HG03342 (cell line): ENCODE measurements around the gene SLC49A4.

ENCODE experiments used
- ATAC-seq: cut with Tn5 transposase; IDR thresholded peaks from one replicate; pipeline ENCODE4 v1.9.1; 2021; ENCODE audit warnings: mild to moderate bottlenecking, moderate library complexity; ENCODE audit not compliant: unreplicated experiment

SLC49A4 gene

DNA sequence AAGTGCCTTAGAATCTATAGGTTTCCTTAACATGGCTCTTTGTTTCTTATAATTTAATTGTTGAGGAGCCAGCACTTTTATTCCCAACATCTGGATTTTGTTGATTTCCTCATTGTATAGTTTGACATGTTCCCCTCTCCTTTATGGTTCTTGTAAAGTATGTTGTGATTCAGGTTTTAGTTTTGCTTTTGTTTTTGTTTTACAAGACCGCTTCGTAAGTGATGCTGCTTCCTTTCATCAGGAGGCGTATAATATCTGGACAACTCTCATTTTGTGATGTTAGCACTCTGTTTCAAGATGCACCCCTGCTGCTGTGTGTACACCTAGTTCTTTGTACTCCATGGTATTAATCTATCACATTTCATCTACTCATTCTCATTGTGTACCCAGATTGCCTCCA, 48.7 kb downstream of the SLC49A4 start:
- no peak for ATAC-seq

DNA sequence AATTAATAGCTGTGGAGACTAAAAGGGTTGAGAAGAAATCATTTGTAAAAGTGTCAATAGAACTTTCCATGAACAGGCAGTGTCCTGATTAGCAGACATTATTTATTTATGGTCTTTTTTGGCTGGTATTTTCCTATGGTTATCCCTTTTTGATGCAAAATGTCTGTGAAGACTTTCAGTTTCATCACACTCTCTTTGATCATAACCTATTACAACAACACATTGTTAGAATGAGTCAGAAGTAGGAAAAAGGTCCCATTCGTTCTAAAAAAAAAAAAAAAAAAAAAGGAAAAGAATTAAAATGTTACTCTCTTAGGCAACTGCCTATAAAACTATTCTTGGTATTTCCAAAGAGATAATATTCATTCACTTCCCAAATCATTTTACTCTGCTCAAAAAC, 62.1 kb downstream of the SLC49A4 start:
- ATAC-seq = no peak

DNA sequence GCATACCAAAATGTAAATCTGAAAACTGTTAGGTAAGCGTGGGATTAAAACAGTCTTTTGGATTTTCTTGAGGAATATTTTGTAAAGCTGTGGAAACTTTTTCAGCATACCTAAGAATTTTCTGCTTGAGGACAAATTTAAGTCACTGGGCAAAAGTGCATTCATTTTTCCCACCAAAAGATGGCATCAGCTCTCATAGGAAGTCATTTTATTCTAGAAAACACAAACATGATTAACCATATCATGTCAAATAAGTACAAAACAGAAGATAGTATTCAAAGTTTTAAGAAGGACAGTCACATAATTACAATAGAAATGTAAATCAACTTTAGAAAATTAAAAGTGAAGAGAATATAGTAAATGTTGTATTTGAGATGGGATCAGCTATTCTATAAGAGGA, 63.5 kb downstream of the SLC49A4 start:
- ATAC-seq = no peak

DNA sequence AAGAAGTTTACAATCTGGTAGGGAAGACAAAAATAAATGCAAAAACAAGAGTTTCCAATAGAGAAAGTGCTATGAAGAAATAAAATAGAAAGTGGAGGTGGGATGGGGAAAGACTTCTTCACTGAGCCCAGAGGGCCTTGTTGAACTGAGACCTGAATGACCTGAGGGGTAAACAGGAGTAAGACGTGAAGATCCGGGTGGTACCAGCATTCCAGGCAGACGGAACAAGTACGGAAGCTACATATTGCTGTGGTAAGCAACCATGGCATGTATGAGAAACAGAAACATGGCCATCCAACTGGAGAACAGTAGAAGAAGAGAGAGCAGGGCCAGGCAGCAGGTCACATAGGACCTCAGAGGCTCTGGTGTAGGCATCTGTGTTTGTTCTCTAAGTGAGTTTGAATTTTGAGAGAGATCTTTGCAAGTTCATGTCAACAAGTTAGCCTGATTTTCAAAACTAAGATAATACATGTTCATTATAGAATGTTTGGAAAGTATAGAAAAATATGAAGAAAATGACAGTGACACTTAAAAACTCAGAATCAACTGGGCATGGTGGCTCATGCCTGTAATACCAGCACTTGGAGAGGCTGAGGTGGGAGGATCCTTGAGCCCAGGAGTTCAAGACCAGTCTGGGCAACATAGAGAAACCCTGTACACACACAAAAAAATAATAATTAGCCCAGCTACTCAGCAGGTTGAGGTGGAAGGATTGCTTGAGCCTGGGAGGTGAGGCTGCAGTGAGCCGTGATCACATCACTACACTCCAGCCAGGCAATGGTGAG, 64.3 kb downstream of the SLC49A4 start:
- no peak for ATAC-seq

DNA sequence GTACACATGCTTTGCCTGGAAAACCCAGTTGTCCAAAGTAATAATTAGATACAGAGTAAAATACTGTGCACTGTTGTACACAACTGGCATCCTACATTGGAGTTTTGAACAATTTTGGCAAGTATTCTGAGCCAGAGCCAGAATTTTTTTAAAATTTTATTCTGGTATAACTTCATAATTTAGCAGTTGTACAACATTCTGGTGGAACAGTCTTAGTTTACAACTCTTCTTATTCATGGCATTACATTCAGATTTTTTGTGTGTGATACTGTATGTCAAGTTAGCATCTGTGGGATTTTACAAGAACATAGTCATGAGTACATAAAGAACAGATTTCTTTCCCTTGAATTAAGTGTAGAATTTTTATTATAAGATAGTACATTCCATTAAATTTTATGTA, 67.5 kb downstream of the SLC49A4 start:
- ATAC-seq = no peak

DNA sequence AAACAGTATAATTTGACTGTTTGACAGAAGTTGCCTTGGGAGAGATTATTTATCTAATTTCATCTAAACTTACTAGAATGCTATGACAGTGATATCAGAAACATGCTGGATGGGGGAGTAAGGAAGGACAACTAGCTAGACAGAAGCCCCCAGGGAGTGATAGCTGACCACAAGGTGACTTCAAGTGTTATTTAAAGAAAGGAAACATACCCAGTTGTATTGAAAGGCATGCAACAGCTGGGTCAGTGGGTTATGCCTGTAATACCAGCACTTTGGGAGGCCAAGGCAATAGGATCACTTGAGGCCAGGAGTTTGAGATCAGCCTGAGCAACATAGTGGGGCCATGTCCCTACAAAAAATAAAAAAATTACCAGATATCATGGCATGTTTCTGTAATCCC, 69.6 kb downstream of the SLC49A4 start:
- no peak for ATAC-seq

DNA sequence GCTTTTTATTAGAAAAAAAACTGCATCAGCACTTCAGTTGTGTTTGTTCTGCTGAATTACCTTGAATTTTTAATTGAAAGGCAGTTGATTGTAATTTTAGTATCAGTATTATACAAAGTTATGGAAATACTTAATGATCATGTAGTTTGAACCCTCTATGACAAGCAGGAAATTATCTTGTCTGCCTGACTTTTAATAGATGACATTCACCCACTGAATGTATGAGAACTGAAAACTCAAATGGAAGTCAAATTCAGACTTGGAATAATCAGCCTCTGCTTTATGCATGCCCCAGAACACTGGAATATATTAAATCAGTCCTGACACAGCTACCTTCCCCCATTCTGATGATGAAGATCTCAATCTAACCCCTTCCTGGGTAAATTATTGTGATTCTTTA, 73.5 kb downstream of the SLC49A4 start:
- no peak for ATAC-seq

DNA sequence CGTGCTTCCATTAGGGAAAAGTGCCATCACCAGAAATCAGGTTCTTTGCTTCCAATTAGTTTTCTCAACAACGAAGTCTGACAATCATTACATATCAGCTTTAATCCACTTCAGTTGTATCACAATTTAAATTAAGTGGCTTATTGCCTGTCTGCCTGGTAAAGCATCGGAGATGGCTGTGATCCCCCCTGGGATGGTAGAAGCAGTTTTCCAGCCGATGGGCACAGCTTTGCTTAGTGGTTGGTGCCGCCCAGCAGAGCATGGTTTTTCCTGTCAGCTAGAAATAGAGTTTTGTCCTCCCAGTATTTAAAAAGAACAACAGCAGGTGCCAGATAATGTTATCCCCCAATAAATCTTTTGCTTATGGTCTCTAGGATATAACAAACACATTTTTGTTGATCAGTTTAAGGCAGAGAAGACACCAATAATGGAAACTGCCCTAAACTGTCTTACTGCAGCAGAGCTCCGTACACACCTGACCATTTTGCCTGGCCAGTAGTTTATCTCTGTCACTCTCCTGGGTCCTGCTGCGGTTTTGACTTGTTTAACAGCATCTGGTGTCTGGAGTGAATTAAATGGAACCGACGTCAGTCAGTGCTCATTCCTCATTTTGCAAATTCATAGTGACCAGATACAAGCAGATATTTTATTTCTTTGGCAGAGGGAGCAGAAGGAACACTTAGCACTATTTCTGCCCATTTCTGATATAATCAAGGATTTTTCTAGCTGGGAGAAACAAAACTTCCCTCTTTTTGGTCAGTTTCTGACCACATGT, 79.1 kb downstream of the SLC49A4 start:
- no peak for ATAC-seq

DNA sequence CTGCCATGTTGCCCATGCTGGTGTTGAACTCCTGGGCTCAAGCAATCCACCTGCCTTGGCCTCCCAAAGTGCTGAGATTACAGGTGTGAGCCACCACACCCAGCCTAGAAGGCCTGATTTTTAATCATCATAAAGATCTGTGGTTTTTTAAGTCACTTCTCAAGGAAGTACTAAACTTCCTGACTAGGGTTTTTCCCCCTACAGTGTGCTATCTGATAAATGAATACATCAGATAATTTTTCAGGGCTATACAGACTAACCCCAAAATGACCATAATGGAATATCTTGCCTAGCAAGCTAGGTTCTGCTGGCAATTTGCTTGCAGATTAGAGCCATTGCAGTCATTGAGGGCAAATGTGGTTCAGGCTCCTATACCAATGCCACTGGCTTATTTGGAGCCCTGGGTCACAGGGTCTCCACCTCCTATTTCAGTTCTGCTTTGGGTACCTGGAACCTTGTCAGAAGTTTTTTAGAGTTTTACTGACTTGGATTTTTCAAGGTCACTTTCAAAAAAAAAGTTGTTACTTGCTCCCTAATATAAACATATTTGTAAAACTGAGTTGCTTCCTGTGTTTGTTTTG, 80.8 kb downstream of the SLC49A4 start:
- ATAC-seq = no peak

DNA sequence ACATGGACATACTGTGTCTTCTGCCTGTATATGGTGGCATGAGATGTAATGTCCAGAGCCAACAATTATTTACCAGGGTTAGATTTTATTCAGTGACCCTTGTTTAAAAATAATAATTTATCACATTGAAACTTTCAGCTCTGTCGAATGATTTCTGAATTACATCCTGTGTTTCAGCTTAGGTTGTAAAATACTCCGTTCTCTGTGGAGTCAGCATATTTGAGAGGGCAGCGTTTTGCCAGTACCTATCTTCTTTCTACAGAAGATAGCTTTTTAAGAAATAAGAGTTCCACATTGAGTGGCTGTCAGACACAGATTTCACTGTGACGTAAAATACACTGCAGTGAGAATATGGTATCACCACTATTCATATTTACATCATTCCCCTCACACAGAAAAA, 85.3 kb downstream of the SLC49A4 start:
- no peak for ATAC-seq

DNA sequence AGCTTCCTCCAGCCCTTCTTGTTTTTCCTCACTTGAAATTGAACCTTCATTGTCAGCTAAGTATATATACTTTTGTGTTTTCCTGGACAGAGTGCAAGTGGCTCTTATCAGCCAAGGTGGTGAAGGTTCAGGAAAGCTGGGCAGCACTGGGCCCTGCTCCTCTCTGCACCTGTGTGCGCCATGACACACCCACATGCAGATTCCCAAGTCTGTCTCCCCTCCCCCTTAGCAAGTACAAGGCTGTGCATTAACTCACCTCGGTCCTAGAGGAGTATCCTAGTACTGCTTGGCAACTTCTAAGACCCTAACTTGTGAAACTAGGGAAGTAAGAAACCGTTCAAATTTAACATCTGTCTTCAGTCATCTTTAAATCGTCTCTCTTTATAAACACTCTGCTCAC, 85.8 kb downstream of the SLC49A4 start:
- ATAC-seq = no peak

DNA sequence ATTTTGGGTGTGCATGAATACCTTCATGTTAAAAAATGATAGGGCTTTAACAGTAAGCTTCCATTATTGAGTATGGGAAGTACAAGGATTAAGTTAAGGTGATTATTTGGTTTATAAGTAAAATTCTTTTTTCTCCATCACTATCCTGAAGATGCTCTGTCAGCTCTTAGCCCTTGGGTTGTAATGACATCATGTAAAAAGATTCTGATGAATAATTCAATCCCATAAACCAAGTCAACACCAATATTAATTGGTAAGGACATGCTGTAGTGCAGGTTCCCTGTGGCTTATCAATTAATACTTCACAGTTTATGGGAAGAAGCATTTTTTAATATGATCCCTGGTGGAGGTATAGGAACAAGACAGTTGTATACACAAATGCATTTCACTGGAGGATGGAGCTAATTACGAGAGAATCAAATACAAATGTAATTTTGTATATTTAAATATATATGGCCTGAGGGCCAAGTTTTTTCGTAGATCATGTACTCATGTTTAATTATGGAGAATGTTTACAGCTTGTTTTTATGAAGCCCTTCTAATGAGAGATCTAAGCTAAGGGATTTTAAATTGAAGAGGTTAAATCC, 87.6 kb downstream of the SLC49A4 start:
- no peak for ATAC-seq

DNA sequence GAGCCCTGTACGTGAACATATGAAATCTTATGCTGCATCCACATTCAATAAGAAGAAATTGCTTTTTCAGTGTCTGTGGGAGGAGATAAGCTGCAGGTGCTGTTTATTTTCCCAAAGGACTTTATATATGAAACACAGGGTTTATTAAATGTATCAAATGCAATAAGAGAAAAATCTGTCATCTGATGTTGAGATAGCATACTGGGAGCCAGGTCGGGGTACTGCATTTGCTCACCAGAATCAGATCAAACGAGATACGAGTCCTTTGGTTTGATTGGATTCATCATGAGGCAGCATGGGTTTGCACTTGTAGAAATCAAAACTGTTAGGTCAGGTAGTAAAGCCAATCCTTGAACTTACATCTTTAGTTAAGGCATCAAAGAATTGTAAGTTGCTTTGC, 91.4 kb downstream of the SLC49A4 start:
- no peak for ATAC-seq

DNA sequence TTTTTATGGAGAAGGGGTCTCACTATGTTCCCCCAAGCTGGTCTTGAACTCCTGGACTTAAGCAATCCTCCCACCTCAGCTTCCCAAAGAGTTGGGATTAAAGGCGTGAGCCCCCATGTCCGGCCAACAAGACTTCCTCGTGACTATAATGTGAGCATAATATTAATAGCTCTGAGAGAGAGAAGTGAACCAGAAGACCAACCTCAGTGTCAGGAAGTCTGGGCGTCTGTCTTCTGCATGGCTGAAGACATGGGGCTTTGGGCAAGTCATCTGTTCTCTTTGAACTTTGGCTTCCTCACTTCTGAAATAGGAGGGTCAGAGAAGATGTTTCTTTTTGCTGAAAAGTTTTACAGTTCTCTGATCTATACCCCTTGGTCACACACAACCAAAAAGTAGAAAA, 92.1 kb downstream of the SLC49A4 start:
- ATAC-seq = no peak

DNA sequence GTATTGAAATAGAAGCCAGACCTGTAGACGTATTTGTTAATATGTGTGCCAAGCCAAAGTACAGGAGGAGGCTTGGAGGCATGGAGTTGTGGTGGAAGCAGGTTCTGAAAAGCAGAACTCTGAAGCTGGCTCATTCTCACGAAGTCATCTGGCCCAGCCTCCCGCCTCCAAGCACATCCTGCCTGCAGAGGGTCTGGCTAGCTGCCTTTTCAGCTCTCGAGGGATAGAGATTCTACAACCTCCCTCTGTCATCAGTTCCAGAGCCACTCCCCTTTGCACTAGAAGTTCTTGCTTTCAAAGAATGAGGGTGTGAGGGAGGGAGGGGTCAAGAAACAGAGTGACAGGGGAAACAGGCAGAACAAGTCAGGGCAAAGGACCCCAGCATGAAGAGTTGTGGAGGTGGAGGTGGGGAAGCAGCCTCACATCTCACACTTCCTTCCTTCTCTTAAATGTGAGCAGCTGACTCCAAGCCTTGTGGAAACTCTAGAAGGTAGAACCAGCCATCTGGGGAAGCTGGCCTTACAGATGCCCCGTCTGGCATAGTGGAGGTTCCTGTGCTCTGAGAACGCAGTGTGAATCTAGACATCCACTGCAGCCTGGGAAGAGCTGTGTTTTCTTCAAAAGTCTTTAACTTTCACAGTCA, 95.3 kb downstream of the SLC49A4 start:
- ATAC-seq = peak; percentile 59

DNA sequence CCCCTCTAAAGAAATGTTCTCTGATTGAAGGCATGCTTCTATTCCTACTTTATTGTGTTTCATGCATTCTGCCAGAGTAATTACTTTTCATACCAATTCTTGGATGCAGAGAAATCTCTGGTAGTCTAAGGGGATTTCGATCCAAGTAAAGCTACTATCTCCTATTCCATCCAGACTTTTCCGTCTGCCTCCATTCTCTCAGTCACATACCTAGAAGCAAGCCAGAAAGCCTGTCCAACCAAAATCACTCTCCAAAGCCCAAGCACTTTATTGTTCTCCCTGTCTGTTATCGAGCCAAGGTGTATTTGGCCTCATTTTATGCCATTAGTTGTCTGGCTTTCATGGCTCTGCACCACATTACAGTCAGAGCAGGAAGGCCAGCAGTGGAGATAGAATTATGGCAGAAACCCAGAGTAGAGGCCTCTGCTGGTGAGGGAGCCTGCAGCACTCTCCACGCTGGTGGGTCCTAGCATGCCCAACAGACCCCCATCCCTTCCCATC, 95.9 kb downstream of the SLC49A4 start:
- no peak for ATAC-seq

DNA sequence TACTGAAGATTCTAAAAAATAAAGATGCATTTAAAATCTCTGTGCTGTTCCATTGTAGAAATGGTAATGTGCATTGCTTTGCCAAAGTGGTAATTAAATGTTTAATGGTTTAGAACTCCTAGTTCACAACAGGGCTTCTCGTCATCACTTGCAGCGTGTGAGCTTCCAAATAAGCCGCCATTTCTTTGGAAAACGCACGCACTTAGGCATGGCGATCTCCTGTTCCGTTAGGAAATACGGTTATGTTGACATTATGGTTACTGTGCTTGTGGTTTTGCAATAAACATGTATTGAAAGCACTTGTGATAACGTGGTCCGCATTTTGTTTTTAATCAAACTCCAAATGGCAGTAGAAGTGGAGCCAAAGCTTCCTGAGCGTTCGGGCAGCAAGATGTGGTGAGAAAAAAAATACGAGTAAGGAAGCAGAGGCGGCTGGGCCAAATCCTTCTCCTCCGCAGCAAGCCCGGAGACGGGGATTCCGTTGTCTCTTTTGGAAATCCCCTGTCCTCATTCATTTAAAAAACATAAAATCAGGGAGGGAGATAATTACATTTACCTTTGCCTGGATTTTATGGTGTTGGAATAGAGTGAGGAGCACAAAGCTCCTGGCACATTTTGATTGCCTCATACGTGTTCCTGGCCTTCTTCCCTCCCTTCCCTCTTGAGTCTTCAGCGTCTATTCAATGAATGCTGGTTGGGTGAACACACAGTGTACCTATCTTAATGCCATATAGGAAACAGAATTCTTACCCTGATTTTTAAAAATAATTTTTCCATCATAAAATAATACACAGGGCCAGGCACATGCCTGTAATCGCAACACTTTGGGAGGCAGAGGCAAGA, 97.5 kb downstream of the SLC49A4 start:
- no peak for ATAC-seq

DNA sequence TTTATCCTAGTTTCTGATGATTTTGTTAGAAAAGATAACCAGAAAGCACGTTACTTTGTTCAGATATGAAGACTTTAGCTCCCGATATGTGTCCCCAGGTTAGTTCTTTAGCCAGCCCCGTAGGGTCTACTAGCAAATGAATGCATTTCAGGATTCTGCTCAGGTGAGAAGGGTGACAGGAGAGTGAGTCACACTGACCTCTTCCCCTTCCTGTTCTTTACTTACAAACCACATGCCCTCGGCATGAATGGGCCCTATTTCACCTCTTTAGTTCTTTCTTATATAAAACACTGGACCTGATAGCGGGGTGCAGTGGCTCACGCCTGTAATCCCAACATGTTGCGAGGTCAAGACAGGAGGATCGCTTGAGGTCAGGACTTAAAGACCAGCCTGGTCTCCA, 98.4 kb downstream of the SLC49A4 start:
- no peak for ATAC-seq

DNA sequence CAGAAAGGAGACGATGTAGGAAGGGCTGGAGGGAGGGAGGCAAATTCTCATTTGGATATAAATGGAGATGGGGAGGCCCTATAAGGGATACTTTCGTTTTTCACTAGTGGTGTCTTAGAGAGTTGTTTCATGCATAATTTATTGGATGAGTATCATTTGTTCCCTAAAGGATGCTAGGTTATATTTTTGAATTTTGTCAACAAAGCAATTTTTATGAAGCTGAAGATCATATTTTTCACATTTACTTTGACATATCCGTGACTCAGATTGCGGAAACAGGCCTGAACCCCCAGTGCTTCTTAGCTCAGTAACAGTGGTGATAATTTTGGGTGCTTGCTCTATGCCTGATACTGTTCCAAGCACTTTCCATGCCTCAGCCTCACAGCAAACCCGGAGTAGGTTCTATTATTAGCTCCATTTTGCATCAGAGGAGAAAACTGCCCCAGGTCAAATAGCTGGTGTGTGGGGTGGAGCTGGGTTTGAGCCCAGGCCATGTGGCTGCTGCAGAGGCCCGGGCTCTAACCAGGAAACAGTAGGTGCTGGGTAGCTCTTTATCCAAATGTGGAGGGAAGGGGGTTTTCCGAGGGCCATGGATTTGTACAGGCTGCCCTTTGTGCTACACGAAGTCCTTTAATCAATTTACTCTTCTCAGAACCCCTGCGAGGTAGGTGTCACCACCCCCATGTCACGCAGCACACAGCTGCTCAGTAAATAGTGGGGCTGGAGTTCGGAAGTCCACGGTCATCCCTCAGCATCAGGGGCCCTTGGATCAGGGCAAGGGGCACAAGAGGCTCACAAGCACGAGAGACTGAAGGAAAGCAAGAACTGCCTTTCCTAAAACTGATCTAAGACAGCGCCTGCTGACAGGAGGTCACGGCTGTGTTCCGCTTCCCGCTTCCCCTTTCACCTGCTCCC, 99.1 kb downstream of the SLC49A4 start:
- no peak for ATAC-seq
